Caco-2 (cell line): Measurements from ENCODE around the gene TBC1D3C. TPM values are rescaled to one million over a fixed set of nuclear protein-coding genes. Genes with fewer than 3 reads are reported as not detected.
"Not testable (repeated sequence)": the region's sequence is repeated elsewhere in the genome, so short reads cannot be mapped to it uniquely, and the experiment has no call there.

Experiments
- Bru-seq: library from RNA; stranded (reverse); fragments of 400-500 nt; gene quantifications from one replicate; lab custom pipeline; 2021; lab: Mats Ljungman, UMichigan
- BruChase-seq, 2 experiments: library from RNA; stranded (reverse); fragments of 400-500 nt; gene quantifications; one replicate each; lab custom pipeline; 2021; lab: Mats Ljungman, UMichigan
- BruUV-seq: library from RNA; stranded (reverse); fragments of 400-500 nt; replicated peaks from 2 replicates; lab custom pipeline; 2021; lab: Mats Ljungman, UMichigan
- CTCF ChIA-PET: fragments of 300-600 bp; sonication (Branson Sonifier 250); formaldehyde crosslinking; loops from one replicate; lab custom pipeline; 2022; ENCODE audit warnings: antibody characterized with exemption; lab: Charles Lee
- POLR2A ChIA-PET: fragments of 300-600 bp; sonication (Branson Sonifier 250); formaldehyde crosslinking; loops from one replicate; lab custom pipeline; 2022; ENCODE audit warnings: antibody characterized with exemption; lab: Charles Lee
- DNase-seq, 2 experiments: peaks; one replicate each; pipeline versions ENCODE4 v3.0.0 to v3.0.0-alpha.2; 2020 to 2022
- H3K27me3 ChIP-seq: replicated peaks from 2 replicates; pipeline ENCODE4 v1.6.0; 2011; ENCODE audit warnings: low read length; ENCODE audit not compliant: control insufficient read depth, insufficient read depth
- H3K36me3 ChIP-seq: 2 replicates; pipeline ENCODE4 v1.5.1; 2011; ENCODE audit warnings: low read length; ENCODE audit not compliant: control insufficient read depth, insufficient read depth
- H3K4me1 ChIP-seq: fragments of 250-450 bp; sonication (Bioruptor Pico); 2 replicates; pipeline ENCODE4 v1.5.1; 2020; ENCODE audit warnings: mild to moderate bottlenecking
- H3K4me3 ChIP-seq: 2 replicates; pipeline ENCODE4 v1.5.1; 2011; ENCODE audit warnings: low read depth, mild to moderate bottlenecking, control low read depth, low read length
- H3K9me3 ChIP-seq: fragments of 250-450 bp; sonication (Bioruptor Pico); 2 replicates; pipeline ENCODE4 v1.5.1; 2020; ENCODE audit warnings: mild to moderate bottlenecking, moderate library complexity
- H3K27ac Mint-ChIP-seq: one replicate; pipeline ENCODE4 v1.8.0; 2022; ENCODE audit warnings: mixed read lengths; ENCODE audit not compliant: unreplicated experiment
- H3K27me3 Mint-ChIP-seq: one replicate; pipeline ENCODE4 v1.8.0; 2022; ENCODE audit warnings: mixed read lengths; ENCODE audit not compliant: insufficient read depth, unreplicated experiment
- H3K36me3 Mint-ChIP-seq: one replicate; pipeline ENCODE4 v1.8.0; 2022; ENCODE audit warnings: mild to moderate bottlenecking, mixed read lengths; ENCODE audit not compliant: insufficient read depth, unreplicated experiment
- H3K4me1 Mint-ChIP-seq: one replicate; pipeline ENCODE4 v1.8.0; 2022; ENCODE audit warnings: low read depth, mixed read lengths; ENCODE audit not compliant: unreplicated experiment
- H3K4me3 Mint-ChIP-seq: one replicate; pipeline ENCODE4 v1.8.0; 2022; ENCODE audit warnings: mild to moderate bottlenecking, moderate library complexity, mixed read lengths; ENCODE audit not compliant: unreplicated experiment
- H3K9me3 Mint-ChIP-seq: one replicate; pipeline ENCODE4 v1.8.0; 2022; ENCODE audit warnings: mixed read lengths; ENCODE audit not compliant: unreplicated experiment
- intact Hi-C: fragments of 100-400 bp; cut with micrococcal nuclease; formaldehyde crosslinking; loops from one replicate; pipeline ENCODE4 v1.10.0; 2022; ENCODE audit not compliant: unreplicated experiment
- long read RNA-seq: library from polyadenylated mRNA; stranded (forward); transcript quantifications from one replicate; pipeline ENCODE4 v2.0.0, GENCODE V29; 2022
- total RNA-seq: library from RNA; stranded (reverse); gene quantifications from 2 replicates; pipeline ENCODE4 v1.2.3, GENCODE V29; 2022

Gene TBC1D3C
- total RNA-seq (not detected in 2 replicates), Bru-seq, nascent RNA (not detected), BruChase-seq, experiment 1, labeled RNA remaining after a 2-hour chase (not detected), BruChase-seq, experiment 2, labeled RNA remaining after a 6-hour chase (not detected)
- long read RNA-seq: 0 reads

DNA sequence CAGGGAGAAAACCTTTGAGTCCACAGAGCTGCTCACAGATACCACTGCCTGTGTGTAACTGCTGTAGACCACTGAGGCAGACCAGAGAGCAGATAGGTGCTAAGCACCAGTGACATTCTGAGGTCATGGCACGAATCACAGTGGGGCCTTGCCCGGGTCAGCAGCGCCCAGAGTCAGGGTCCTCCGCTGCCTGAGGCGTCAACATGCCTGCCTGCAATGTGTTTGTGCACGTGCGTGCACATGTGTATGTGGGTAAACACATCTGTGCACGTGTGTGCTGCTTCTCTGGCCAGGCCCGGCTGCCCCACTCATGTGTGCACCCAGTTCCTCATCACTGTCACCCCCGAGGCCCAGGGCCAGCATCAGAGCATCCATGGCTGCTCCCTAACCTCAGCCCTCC lies at the start of gene TBC1D3C:
Gene TBC1D3C (minus strand): TSS at position 101 of the 400 bp plus-strand sequence. CDS start 1,568 bp downstream, outside the sequence.
- H3K27me3 Mint-ChIP-seq, H3K36me3 ChIP-seq, H3K27ac Mint-ChIP-seq, POLR2A ChIA-PET, BruUV-seq, intact Hi-C loops, H3K4me3 ChIP-seq, H3K4me3 Mint-ChIP-seq, CTCF ChIA-PET, DNase-seq, H3K36me3 Mint-ChIP-seq, H3K4me1 Mint-ChIP-seq, H3K27me3 ChIP-seq, H3K9me3 ChIP-seq, H3K9me3 Mint-ChIP-seq, H3K4me1 ChIP-seq: not testable (repeated sequence)

DNA sequence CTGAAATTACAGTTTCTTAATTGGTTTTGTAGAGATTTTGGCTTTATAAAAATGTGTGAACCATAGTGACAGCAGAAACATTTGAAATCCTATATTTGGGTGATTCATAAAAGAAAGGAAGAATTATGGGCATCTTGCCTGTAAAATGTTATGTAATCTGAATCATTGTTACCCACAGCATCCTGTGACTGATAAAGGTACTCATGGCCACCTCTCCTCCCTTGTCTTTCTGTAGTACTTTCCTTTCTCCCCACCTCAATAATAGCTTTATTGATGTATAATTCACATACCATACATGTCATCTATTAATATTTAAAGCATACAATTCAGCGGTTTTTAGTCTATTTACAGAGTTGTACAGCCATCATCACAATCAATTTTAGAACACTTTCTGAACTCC lies 30.8 kb upstream of the TBC1D3C start:
- POLR2A ChIA-PET, H3K36me3 ChIP-seq, H3K27ac Mint-ChIP-seq, intact Hi-C loops, H3K4me3 ChIP-seq, CTCF ChIA-PET, H3K27me3 ChIP-seq, H3K4me1 Mint-ChIP-seq, H3K27me3 Mint-ChIP-seq, H3K4me1 ChIP-seq, BruUV-seq, H3K4me3 Mint-ChIP-seq, H3K9me3 ChIP-seq, DNase-seq, H3K9me3 Mint-ChIP-seq, H3K36me3 Mint-ChIP-seq: not testable (repeated sequence)

DNA sequence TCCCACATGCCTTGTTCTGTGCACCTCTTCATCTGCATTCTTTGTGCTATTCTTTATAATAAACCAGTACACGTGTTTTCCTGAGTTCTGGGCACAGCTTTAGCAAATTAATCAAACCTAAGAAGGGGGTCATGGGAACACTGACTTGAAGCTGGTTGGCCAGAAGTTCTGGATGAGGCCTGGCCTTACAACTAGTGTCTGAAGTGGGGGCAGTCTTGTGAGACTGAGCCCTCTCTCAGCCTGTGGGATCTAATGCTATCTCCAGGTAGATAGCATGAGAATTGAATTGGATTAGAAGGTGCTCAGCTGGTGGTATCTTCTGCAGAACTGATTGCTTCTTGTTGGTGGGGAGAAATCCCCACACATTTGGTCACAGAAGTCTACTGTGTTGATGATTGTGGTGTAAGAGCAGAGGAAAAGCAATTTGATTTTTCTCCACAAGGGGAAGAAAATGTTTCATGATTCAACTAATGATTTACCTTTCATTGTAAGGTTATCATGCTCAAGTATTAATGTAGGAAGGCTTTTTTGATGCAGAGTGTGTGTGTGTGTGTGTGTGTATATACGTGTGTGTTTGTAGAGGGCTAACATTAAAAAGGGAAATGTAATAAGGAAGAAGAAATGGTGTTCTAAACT lies 25.7 kb upstream of the TBC1D3C start:
- BruUV-seq: not testable (repeated sequence)

DNA sequence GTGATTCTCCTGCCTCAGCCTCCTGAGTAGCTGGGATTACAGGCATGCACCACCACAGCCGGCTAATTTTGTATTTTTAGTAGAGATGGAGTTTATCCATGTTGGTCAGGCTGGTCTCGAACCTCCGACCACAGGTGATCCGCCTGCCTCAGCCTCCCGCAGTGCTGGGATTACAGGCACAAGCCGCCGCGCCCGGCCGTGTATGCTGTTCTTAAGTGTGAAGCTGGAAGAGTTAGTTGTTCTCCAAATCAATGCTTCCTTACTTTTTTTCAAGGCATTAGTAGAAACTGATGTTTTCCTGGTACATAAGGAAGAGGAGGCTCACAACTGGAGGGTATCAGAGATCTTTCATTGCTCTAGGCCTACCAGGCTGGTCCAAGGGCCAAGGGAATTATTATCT lies 19.7 kb upstream of the TBC1D3C start:
- intact Hi-C loops, H3K4me3 Mint-ChIP-seq, BruUV-seq, CTCF ChIA-PET, H3K36me3 Mint-ChIP-seq, H3K4me1 ChIP-seq, H3K9me3 Mint-ChIP-seq, H3K36me3 ChIP-seq, H3K27me3 ChIP-seq, H3K27ac Mint-ChIP-seq, H3K27me3 Mint-ChIP-seq, H3K4me3 ChIP-seq, DNase-seq, POLR2A ChIA-PET, H3K9me3 ChIP-seq, H3K4me1 Mint-ChIP-seq: not testable (repeated sequence)

More for the DNA sequence above, 25.7 kb upstream of the TBC1D3C start:
- intact Hi-C loops, H3K36me3 Mint-ChIP-seq, H3K9me3 Mint-ChIP-seq, H3K9me3 ChIP-seq, H3K4me3 Mint-ChIP-seq, POLR2A ChIA-PET, H3K27me3 Mint-ChIP-seq, H3K27ac Mint-ChIP-seq, DNase-seq, H3K27me3 ChIP-seq, H3K4me3 ChIP-seq, H3K36me3 ChIP-seq, H3K4me1 Mint-ChIP-seq, CTCF ChIA-PET, H3K4me1 ChIP-seq: not testable (repeated sequence)

- H3K4me1 Mint-ChIP-seq, H3K4me1 ChIP-seq, H3K9me3 Mint-ChIP-seq, H3K27me3 Mint-ChIP-seq, POLR2A ChIA-PET, H3K4me3 Mint-ChIP-seq, H3K4me3 ChIP-seq, CTCF ChIA-PET, H3K27ac Mint-ChIP-seq, intact Hi-C loops, H3K9me3 ChIP-seq, DNase-seq, BruUV-seq, H3K36me3 ChIP-seq, H3K27me3 ChIP-seq, H3K36me3 Mint-ChIP-seq: not testable (repeated sequence)
These were observed 18.9 kb upstream of the TBC1D3C start for GRCh38 chr17:38087344-38087743.

Other genes starting within 250 kb of the TBC1D3C start
- gene TBC1D3K, start 144.2 kb downstream of the TBC1D3C start, total RNA-seq: not detected in 2 replicates
- gene TBC1D3L, start 79.6 kb downstream of the TBC1D3C start, total RNA-seq: 15.7 and 20.0 TPM in 2 replicates
- 0.30 and 0.86 TPM in 2 replicates for gene TBC1D3D, start 64.7 kb downstream of the TBC1D3C start, total RNA-seq
- gene TBC1D3E, start 59.3 kb upstream of the TBC1D3C start, total RNA-seq: not detected in 2 replicates
- not detected in 2 replicates for gene TBC1D3, start 123.9 kb upstream of the TBC1D3C start, total RNA-seq
- gene MRPL45, start 228.5 kb upstream of the TBC1D3C start, total RNA-seq: 82.7 and 83.6 TPM in 2 replicates